ENCODE data around the gene TBL1X.

DNA sequence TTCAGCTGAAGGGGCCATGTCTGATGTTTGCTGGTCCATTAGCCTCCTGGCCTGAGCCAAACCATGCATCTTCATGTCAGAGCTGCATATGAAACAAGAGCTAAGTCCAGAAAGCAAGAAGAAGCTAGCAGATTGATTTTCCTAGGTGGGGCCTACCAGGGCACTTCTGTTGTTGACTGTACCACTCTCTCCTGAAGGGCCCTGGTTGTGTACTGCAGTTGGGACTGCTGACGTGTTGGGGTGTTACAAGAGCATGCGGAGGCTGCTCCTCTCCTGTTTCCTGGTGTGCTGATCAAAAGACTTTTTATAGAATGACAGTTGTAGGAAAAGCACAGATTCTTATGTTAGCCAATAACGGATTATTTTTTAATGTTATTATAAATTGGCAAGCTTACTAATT is 145.1 kb downstream of the TBL1X start:
- TF ChIP-seq, protein P1, sequence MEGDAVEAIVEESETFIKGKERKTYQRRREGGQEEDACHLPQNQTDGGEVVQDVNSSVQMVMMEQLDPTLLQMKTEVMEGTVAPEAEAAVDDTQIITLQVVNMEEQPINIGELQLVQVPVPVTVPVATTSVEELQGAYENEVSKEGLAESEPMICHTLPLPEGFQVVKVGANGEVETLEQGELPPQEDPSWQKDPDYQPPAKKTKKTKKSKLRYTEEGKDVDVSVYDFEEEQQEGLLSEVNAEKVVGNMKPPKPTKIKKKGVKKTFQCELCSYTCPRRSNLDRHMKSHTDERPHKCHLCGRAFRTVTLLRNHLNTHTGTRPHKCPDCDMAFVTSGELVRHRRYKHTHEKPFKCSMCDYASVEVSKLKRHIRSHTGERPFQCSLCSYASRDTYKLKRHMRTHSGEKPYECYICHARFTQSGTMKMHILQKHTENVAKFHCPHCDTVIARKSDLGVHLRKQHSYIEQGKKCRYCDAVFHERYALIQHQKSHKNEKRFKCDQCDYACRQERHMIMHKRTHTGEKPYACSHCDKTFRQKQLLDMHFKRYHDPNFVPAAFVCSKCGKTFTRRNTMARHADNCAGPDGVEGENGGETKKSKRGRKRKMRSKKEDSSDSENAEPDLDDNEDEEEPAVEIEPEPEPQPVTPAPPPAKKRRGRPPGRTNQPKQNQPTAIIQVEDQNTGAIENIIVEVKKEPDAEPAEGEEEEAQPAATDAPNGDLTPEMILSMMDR (IDR thresholded peaks at IDR 0.05), result no peak
- TF ChIP-seq POLR2A (IDR thresholded peaks at IDR 0.05), result no peak
